OCI-LY3 (cell line): ENCODE data around the gene ARHGEF17.

Experiments
- H2AFZ ChIP-seq: fragments of 200-600, 300-600 bp; shearing (Covaris generic); 2 replicates; pipeline ENCODE4 v1.6.0; 2014; ENCODE audit warnings: antibody characterized with exemption, low read depth, low read length
- H3K27ac ChIP-seq: fragments of 200-600, 300-600 bp; sonication (generic); 2 replicates; pipeline ENCODE4 v1.5.1; 2014; ENCODE audit warnings: mild to moderate bottlenecking, low read length, moderate library complexity, mixed read lengths
- H3K27me3 ChIP-seq: fragments of 200-600, 300-600 bp; sonication (generic); 2 replicates; pipeline ENCODE4 v1.6.1; 2014; ENCODE audit warnings: low read depth, low read length, mixed read lengths
- H3K36me3 ChIP-seq: fragments of 200-600, 300-600 bp; sonication (generic); replicated peaks from 2 replicates; pipeline ENCODE3; 2014; ENCODE audit warnings: low read depth, low read length, mixed read lengths
- H3K4me1 ChIP-seq: fragments of 300-600, 200-600 bp; sonication (generic); 2 replicates; pipeline ENCODE4 v1.6.1; 2014; ENCODE audit warnings: low read length, mixed read lengths
- H3K4me2 ChIP-seq: fragments of 200-600, 300-600 bp; sonication (generic); 2 replicates; pipeline ENCODE4 v1.6.1; 2014; ENCODE audit warnings: low read length, mixed read lengths
- H3K4me3 ChIP-seq: fragments of 300-600, 200-600 bp; sonication (generic); 2 replicates; pipeline ENCODE4 v1.5.1; 2014; ENCODE audit warnings: antibody characterized with exemption, mild to moderate bottlenecking, low read length, moderate library complexity
- H3K79me2 ChIP-seq: fragments of 300-600, 200-600 bp; shearing (Covaris generic); 2 replicates; pipeline ENCODE4 v1.6.1; 2014; ENCODE audit warnings: mild to moderate bottlenecking, low read length, mixed read lengths
- H3K9ac ChIP-seq: fragments of 300-600, 200-600 bp; shearing (Covaris generic); 2 replicates; pipeline ENCODE4 v1.6.0; 2014; ENCODE audit warnings: mild to moderate bottlenecking, low read length, moderate library complexity
- H3K9me3 ChIP-seq: fragments of 200-600, 300-600 bp; shearing (Covaris generic); 2 replicates; pipeline ENCODE4 v1.6.1; 2014; ENCODE audit warnings: low read length, mixed read lengths; ENCODE audit not compliant: insufficient read depth
- H4K20me1 ChIP-seq: fragments of 200-600, 300-600 bp; sonication (generic); 2 replicates; pipeline ENCODE4 v1.6.1; 2016; ENCODE audit warnings: low read length, mixed read lengths; ENCODE audit not compliant: insufficient read depth
- CTCF ChIP-seq: fragments of 200-600, 300-600 bp; sonication (generic); IDR thresholded peaks from 2 replicates; pipeline ENCODE4 v1.5.1; 2014; ENCODE audit warnings: antibody characterized with exemption, low read length, low read depth
- EZH2phosphoT487 ChIP-seq: fragments of 200-600 bp; shearing (Covaris generic); IDR thresholded peaks from 2 replicates; pipeline ENCODE4 v1.6.1; 2018; ENCODE audit warnings: antibody characterized with exemption, mixed run types, low read depth

ARHGEF17 gene

GRCh38 chr11:73396985-73397384 lies 88.9 kb downstream of the ARHGEF17 start:
- peaks cover 37% of the 10 kb centered on the region for H3K36me3 ChIP-seq

GRCh38 chr11:73397468-73398131 lies 89.5 kb downstream of the ARHGEF17 start:
- no peak overlapping the region for H3K4me3 ChIP-seq
- H3K9me3 ChIP-seq, result no peaks in the 10 kb centered on the region
- no peak overlapping the region for H3K4me2 ChIP-seq
- no peak overlapping the region for H3K27ac ChIP-seq
- TF ChIP-seq EZH2phosphoT487 (no peak), CTCF (no peak)
- peaks cover 37% of the 10 kb centered on the region for H3K36me3 ChIP-seq
- H3K4me1 ChIP-seq, result peaks cover 6% of the 10 kb centered on the region
- H2AFZ ChIP-seq, result no peak overlapping the region
- peaks cover 3% of the 10 kb centered on the region; the same call in 1 of the 2 replicates for H4K20me1 ChIP-seq
- H3K9ac ChIP-seq, result no peak overlapping the region
- H3K27me3 ChIP-seq, result no peaks in the 10 kb centered on the region
- H3K79me2 ChIP-seq, result no peaks in the 10 kb centered on the region

More at GRCh38 chr11:73396985-73397384, 88.9 kb downstream of the ARHGEF17 start:
- Histone ChIP-seq H3K4me3 (no peak overlapping the region), H4K20me1 (peaks cover 3% of the 10 kb centered on the region; the same call in 1 of the 2 replicates), H3K27ac (no peak overlapping the region), H3K4me1 (peaks cover 6% of the 10 kb centered on the region), H3K79me2 (no peaks in the 10 kb centered on the region), H3K9ac (no peak overlapping the region), H3K27me3 (no peaks in the 10 kb centered on the region), H3K9me3 (no peaks in the 10 kb centered on the region), H3K4me2 (no peak overlapping the region), H2AFZ (no peak overlapping the region)
- TF ChIP-seq EZH2phosphoT487 (no peak), CTCF (no peak)

GRCh38 chr11:73398132-73398526 lies 90.1 kb downstream of the ARHGEF17 start:
- peaks cover 3% of the 10 kb centered on the region; the same call in 1 of the 2 replicates for H4K20me1 ChIP-seq
- peaks cover 6% of the 10 kb centered on the region for H3K4me1 ChIP-seq
- no peaks in the 10 kb centered on the region for H3K9me3 ChIP-seq
- H3K4me2 ChIP-seq, result no peak overlapping the region
- no peak overlapping the region for H3K9ac ChIP-seq
- H3K36me3 ChIP-seq, result peaks cover 37% of the 10 kb centered on the region
- H3K79me2 ChIP-seq, result no peaks in the 10 kb centered on the region
- H3K4me3 ChIP-seq, result no peak overlapping the region
- no peak for TF ChIP-seq CTCF
- TF ChIP-seq EZH2phosphoT487, result no peak
- no peaks in the 10 kb centered on the region for H3K27me3 ChIP-seq
- H2AFZ ChIP-seq, result no peak overlapping the region
- H3K27ac ChIP-seq, result no peak overlapping the region

GRCh38 chr11:73398721-73399120 lies 90.6 kb downstream of the ARHGEF17 start:
- Histone ChIP-seq H3K4me1 (peaks cover 6% of the 10 kb centered on the region), H2AFZ (no peak overlapping the region), H3K9me3 (no peaks in the 10 kb centered on the region), H3K4me2 (no peak overlapping the region), H4K20me1 (no peaks in the 10 kb centered on the region), H3K79me2 (no peaks in the 10 kb centered on the region), H3K4me3 (no peak overlapping the region), H3K27me3 (no peaks in the 10 kb centered on the region), H3K27ac (no peak overlapping the region), H3K36me3 (peaks cover 36% of the 10 kb centered on the region), H3K9ac (no peak overlapping the region)
- TF ChIP-seq CTCF, result no peak
- no peak for TF ChIP-seq EZH2phosphoT487
